HG02763 (cell line): ENCODE data around the gene HNMT.
"Not testable (repeated sequence)": the region's sequence is repeated elsewhere in the genome, so short reads cannot be mapped to it uniquely, and the experiment has no call there.

Source experiments
- ATAC-seq: cut with Tn5 transposase; IDR thresholded peaks from one replicate; pipeline ENCODE4 v1.9.1; 2021; ENCODE audit warnings: mild to moderate bottlenecking, moderate library complexity; ENCODE audit not compliant: unreplicated experiment

The HNMT gene

DNA sequence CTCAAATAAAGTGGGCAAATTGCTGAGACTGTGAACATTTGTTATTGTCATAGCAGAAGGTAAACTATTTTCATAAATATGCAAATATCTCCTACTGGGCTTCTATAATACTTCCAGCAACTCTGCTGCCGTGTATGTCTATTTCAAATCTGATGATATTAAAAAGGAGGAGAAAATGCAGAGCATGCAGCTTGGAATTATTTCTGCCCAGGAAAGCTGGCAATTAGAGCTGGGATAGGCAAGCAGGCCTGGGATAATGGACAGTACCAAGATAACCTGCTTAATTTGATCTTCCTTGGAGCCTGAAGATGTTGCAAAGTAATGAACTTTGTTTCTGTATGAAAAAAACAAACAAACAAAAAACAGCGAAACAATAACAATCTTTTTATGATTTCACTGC, 72.8 kb downstream of the HNMT start:
- ATAC-seq = no peak

DNA sequence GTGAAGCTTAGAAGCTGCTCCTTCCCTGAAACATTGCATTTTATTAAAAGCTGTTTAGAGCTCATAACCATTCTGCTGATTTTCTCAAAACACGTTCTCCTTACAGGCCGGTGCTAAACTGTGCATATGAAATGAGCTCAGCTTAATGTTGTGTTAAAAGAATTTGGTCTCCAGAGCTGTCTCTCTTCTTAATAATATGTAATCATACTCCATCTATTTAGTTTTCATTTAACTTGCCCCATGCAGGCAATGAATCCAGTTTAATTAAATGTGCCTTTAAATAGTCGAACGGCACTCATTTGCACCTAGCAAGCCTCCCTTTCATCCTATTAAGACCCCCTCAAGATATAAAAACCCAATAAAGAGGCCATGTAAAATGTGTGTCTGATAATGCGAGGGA, 76.3 kb downstream of the HNMT start:
- no peak for ATAC-seq

DNA sequence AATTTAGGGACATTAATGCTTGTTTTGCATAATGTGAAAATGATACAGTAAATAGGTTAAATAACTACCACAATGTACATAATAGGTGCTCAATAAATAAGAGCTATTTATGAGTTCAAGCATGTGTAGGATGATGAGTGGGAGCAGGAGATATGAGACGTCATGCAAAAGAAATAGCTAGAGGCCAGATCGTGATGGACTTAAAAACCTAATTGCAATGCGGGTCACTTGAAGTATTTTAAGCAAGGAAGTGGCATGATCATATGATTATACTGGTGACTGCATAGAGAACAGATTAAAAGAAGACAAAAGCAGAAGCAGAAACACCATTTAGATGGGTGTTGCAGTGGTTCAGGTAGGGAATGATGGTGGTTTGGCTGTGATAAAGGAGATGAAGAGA, 78.0 kb downstream of the HNMT start:
- ATAC-seq = no peak

DNA sequence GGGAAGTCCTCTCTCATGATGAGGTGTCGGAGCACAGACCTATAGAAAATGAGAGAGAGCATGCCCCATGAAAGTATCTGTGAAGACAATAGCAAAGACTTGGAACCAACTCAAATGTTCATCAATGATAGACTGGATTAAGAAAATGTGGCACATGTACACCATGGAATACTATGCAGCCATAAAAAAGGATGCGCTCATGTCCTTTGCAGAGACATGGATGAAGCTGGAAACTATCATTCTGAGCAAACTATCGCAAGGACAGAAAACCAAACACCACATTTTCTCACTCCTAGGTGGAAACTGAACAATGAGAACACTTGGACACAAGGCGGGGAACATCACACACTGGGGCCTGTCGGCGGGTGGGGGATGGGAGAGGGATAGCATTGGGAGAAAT, 79.3 kb downstream of the HNMT start:
- not testable (repeated sequence) for ATAC-seq

DNA sequence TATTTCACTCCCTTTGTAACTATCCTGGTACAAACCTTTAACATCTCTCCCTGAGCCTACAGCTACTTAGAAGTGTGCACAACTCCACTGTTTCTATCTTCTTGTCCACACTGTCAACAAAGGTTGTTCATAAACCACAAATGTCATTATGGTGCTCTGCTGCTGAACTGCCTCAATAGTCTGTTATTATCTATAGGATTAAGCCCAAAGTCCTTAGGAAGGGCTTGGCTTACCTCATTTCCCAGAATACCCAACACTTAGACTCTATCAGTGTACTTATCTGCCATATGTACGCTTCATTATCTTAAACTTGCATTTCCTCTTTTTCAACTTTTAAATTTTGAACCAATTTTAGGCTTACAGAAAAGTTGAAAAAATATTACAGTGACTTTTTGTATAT, 94.2 kb downstream of the HNMT start:
- no peak for ATAC-seq

DNA sequence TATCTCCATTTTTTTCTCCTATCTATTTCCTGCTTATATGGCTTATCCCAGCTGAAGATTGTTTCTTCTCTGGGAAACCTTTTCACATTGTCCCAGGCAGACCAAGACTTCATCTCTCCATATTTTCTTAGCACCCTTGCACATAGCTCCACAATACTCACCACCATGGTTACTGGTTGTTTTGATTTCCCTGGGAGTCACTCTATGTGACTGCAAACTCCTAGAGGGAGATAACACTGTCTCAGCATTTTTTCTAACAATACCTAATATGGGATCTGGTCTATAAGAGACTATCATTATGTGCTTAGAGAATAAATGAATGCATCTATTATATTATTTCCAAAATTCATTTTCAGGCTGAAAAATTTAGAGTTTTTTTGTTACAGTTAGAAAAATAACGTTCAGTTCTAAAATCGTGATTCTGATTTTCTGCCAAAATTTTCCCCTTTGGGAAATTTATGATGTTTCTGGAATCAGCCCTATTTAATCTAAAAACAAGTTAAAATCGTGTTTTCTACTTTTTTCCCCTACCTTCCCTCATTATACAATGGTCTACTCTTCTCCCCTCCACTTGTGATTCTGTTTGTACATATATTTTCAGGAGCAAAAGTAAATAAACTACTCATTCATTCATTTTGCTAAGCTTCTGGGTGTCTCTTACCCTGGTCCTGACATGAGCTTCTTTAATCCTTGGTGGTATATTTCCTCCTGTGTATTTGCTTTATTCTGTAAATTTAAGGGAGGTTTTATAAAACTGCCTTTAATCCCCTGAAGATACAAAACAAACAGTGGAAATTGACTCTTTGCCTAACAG, 95.4 kb downstream of the HNMT start:
- ATAC-seq = no peak

DNA sequence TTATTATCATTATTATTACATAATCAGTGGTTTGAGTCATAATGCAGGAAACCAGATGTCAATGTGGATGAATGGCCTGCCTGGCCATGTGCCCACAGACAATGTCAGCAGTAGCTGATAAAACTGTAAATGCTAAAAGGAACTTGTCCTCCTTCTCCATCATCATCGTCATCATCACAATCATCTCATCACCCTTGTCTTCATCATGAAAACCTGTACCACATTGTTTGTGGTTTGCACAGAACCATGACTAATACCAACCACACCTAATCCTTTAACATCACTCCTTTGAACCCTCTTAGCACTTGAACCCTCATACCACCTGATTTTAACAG, 96.0 kb downstream of the HNMT start:
- ATAC-seq = no peak

DNA sequence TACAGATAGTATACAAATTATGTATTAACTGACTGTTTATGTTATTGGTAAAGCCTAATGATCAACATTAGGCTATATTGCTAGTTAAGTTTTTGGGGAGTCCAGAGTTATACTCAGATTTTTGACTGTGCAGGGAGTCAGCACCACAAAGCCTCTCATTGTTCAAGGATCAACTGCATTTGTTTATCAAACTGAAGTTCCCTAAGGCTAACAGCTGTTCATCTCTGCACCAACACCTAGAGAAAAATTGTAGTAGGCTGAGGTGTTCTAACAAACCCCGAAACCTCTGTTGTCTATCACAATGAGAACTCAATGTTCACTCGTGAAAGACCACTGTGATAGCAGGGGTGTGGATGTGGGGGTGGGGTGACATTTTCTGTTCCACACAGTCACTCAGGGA, 97.7 kb downstream of the HNMT start:
- ATAC-seq = no peak

DNA sequence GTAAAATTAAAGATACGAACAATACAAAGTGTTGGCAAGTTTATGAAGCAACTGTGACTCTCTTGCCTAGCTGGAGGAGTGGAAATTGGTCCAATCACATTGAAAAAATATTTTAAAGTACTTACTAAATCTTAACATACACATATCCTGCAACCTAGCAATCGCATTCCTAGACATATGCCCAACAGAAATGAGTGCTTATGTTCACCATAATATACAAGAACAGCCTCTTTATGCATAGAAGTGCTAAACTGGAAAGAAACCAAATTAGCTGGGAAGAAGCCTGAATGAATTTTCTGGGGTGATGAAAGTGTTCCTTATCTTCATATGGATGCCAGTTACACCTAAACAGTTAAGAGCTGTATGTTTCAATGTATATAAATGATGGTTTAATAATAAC, 98.9 kb downstream of the HNMT start:
- ATAC-seq = no peak
